Activated CD8-positive, alpha-beta T cell treated with anti-CD3 and anti-CD28 coated beads for 36 hours (primary cell): Measurements from ENCODE around the gene NCAPH2. TPM values are rescaled to one million over a fixed set of nuclear protein-coding genes. Genes with fewer than 3 reads are reported as not detected.

Experiments
- ATAC-seq: fragments of 200-7000 bp; cut with Tn5 transposase; one replicate; pipeline ENCODE4 v1.10.0; 2021; ENCODE audit warnings: mild to moderate bottlenecking, moderate library complexity
- CTCF ChIA-PET: fragments of 350-600 bp; sonication (Branson Sonifier 250); formaldehyde crosslinking; loops from one replicate; lab custom pipeline; 2021; ENCODE audit warnings: antibody characterized with exemption; lab: Charles Lee
- POLR2A ChIA-PET: fragments of 350-600 bp; sonication (Branson Sonifier 250); formaldehyde crosslinking; loops from one replicate; lab custom pipeline; 2021; ENCODE audit warnings: antibody characterized with exemption; lab: Charles Lee
- DNase-seq: peaks from one replicate; pipeline ENCODE4 v3.0.0-alpha.2; 2020
- H3K27ac Mint-ChIP-seq: one replicate; pipeline ENCODE4 v1.8.0; 2021; ENCODE audit warnings: mild to moderate bottlenecking, mixed read lengths
- H3K27me3 Mint-ChIP-seq: one replicate; pipeline ENCODE4 v1.8.0; 2021; ENCODE audit warnings: mixed read lengths
- H3K36me3 Mint-ChIP-seq: one replicate; pipeline ENCODE4 v1.8.0; 2021; ENCODE audit warnings: low read depth, mixed read lengths
- H3K4me1 Mint-ChIP-seq: one replicate; pipeline ENCODE4 v1.8.0; 2021; ENCODE audit warnings: low read depth, mixed read lengths
- H3K4me3 Mint-ChIP-seq: one replicate; pipeline ENCODE4 v1.8.0; 2021; ENCODE audit warnings: mild to moderate bottlenecking, moderate library complexity, mixed read lengths
- H3K9me3 Mint-ChIP-seq: one replicate; pipeline ENCODE4 v1.8.0; 2021; ENCODE audit warnings: mixed read lengths
- intact Hi-C: fragments of 100-400 bp; cut with micrococcal nuclease; formaldehyde crosslinking; loops from one replicate; pipeline ENCODE4 v1.10.0; 2022
- total RNA-seq, 2 experiments: library from RNA; stranded (reverse); gene quantifications; one replicate each; pipeline ENCODE4 v1.2.3, GENCODE V29; 2021
- TF ChIP-seq, protein P1 (sequence below): fragments of 200-600 bp; IDR thresholded peaks from one replicate; pipeline ENCODE4 v1.8.0; 2022; ENCODE audit warnings: antibody characterized with exemption, mild to moderate bottlenecking

NCAPH2 gene
- total RNA-seq, 2 experiments from 2014 or later, result 121 to 126 TPM

DNA sequence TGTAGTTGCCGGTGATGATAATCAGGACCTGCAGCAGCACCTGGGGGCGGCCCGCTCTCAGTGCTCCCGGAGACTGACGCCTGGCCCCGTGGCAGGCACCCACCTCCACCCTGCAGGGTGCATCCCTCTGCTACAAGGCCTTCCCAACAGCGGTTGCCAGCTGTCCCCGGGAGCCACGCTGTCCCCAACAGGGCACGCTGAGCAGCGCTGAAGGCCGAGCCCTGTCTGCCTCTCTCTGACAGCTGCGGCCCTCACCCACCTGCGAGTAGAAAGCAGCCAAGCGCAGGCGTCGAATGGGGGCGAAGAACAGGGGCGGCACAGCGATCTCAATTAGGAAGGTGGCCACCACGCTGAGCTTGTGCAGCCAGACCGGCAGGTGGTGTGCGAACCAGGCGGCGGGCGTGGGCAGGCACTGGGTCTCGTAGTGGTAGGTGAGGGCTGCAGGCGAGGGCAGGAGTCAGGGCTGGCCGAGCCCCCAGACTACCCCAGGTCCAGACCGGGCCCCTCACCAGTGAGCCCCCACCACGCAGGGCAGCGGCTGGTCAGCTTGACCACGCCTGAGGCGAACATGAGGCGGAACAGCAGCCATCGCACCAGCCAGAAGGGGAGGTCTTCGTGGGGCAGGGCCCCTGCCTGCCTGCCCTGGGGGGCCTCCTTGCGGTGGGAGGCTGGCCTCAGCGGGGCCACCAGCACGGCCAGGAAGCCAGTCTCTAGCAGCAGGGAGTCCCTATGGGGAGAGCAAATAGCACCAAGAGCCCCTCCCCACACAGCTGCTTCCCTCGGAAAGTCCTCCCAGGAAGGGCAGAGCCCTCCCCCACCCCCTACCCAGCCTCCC is 2.0 kb upstream of the NCAPH2 start:
- TF ChIP-seq, protein P1, sequence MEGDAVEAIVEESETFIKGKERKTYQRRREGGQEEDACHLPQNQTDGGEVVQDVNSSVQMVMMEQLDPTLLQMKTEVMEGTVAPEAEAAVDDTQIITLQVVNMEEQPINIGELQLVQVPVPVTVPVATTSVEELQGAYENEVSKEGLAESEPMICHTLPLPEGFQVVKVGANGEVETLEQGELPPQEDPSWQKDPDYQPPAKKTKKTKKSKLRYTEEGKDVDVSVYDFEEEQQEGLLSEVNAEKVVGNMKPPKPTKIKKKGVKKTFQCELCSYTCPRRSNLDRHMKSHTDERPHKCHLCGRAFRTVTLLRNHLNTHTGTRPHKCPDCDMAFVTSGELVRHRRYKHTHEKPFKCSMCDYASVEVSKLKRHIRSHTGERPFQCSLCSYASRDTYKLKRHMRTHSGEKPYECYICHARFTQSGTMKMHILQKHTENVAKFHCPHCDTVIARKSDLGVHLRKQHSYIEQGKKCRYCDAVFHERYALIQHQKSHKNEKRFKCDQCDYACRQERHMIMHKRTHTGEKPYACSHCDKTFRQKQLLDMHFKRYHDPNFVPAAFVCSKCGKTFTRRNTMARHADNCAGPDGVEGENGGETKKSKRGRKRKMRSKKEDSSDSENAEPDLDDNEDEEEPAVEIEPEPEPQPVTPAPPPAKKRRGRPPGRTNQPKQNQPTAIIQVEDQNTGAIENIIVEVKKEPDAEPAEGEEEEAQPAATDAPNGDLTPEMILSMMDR, result no peak
- POLR2A ChIA-PET, result interaction anchor here (8.0 kb wide), 1 partner anchor 18 kb away, joined by 111 read pairs; the partner anchor contains the start of gene SCO2
- DNase-seq, result no peak
- H3K27ac Mint-ChIP-seq, result no peak overlapping the region
- no peaks in the 10 kb centered on the region for H3K27me3 Mint-ChIP-seq
- no peaks in the 10 kb centered on the region for H3K9me3 Mint-ChIP-seq
- peaks cover 14% of the 10 kb centered on the region for H3K36me3 Mint-ChIP-seq
- ATAC-seq, result no peak
- intact Hi-C loops, result no loop called here
- peaks cover 12% of the 10 kb centered on the region for H3K4me1 Mint-ChIP-seq
- H3K4me3 Mint-ChIP-seq, result peak overlapping the region; percentile 98
- CTCF ChIA-PET, result interaction anchor here (0.9 to 9.9 kb wide), 4 partner anchors 8 to 115 kb away, joined by 5 to 80 read pairs (median 8); partner anchors contain the start of gene SCO2

DNA sequence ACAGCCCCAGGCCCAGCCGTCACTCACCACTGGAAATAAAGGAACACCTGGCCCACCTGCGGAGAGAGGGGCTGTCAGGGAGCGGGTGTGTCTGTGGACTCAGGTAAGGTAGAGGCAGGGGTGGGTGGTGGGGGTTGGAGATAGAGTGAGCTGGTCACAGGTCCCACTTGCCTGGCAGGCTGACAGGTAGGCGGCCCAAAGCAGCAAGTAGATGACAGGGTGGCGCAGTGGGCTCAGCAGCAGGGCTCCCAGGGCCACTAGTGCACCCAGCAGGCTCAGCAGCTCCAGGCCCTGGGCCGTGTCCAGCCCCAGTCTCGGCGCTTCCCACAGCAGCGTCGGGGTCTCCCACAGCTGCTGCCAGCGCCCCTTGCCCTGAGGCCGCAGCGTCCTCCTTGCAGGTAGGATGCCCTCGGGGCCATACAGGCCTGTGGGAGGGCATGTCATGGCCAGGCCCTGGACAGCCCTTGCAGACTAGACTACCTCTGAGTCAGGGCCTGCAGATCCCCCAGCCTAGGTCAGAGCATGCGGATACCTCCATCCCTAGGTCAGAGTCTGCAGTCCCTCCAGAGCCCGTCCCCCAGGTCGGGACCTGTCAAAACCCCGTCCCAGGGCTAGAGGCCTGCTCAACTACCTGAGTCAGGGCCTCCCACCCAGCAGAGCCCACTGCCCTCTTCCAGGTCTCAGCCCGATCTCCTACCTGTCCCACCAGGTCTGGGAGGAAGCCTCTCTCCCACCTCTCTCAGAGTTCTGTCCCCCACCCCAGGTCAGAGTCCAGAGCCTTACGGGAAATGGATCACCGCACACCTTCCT is 1.2 kb upstream of the NCAPH2 start:
- DNase-seq (no peak), ATAC-seq (no peak)
- Mint-ChIP-seq H3K9me3 (no peaks in the 10 kb centered on the region), H3K36me3 (peaks cover 14% of the 10 kb centered on the region), H3K27ac (peak overlapping the region; percentile 88), H3K4me1 (peaks cover 12% of the 10 kb centered on the region), H3K27me3 (no peaks in the 10 kb centered on the region), H3K4me3 (peak overlapping the region; percentile 98)
- TF ChIP-seq, protein P1, result no peak
- CTCF ChIA-PET, result interaction anchor here (0.9 to 9.9 kb wide), 5 partner anchors 8 to 114 kb away, joined by 5 to 80 read pairs (median 10); partner anchors contain the start of gene SCO2
- POLR2A ChIA-PET, result interaction anchor here (1.1 to 8.0 kb wide), 5 partner anchors 17 to 72 kb away, joined by 4 to 111 read pairs (median 7); partner anchors contain the start of genes CPT1B and SCO2
- intact Hi-C loops, result no loop called here

DNA sequence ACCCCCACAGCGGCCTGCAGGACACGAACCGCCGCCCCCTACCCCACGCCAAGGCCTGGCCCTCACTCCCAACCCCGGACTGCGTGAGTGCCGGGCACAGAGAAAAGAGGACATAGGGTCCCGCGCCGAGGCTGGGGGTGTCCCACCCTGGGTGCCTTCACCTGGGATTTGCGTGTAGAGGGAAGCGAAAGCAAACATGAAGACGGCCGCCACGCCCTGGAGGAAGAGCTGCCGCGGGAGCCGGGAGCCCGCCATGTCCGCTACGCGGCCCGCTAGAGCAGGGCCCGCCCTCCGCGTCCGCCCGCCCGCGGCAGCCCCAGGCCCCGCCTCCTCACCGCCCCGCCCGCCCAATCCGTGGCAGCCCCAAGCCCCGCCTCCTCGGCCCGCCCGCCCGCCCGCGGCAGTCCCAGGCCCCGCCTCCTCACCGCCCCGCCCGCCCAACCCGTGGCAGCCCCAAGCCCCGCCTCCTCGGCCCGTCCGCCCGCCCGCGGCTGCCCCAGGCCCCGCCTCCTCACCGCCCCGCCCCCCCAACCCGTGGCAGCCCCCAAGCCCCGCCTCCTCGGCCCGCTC is 518 bp upstream of the NCAPH2 start, which contains the start of gene LMF2:
TSS of gene LMF2 (minus strand) at position 282 of the 570 bp plus-strand sequence. CDS start at position 255, 27 bp downstream.
- TF ChIP-seq, protein P1, result no peak
- DNase-seq, result peak; percentile 93
- ChIA-PET CTCF (interaction anchor here (0.6 to 9.9 kb wide), 9 partner anchors 9 to 114 kb away, joined by 3 to 80 read pairs (median 5); partner anchors contain the start of genes SCO2, SYCE3 and TYMP), POLR2A (interaction anchor here (0.6 to 8.0 kb wide), 13 partner anchors 12 to 264 kb away, joined by 3 to 111 read pairs (median 6); partner anchors contain the start of genes CPT1B and SCO2)
- no peaks in the 10 kb centered on the region for H3K9me3 Mint-ChIP-seq
- H3K4me3 Mint-ChIP-seq, result peak within 1 kb of the TSS; percentile 98
- intact Hi-C loops, result no loop called here
- H3K36me3 Mint-ChIP-seq, result peaks cover 17% of the 10 kb centered on the region
- ATAC-seq, result peak; percentile 83
- H3K27me3 Mint-ChIP-seq, result no peaks in the 10 kb centered on the region
- H3K4me1 Mint-ChIP-seq, result peaks cover 18% of the 10 kb centered on the region
- H3K27ac Mint-ChIP-seq, result peak within 1 kb of the TSS; percentile 97

DNA sequence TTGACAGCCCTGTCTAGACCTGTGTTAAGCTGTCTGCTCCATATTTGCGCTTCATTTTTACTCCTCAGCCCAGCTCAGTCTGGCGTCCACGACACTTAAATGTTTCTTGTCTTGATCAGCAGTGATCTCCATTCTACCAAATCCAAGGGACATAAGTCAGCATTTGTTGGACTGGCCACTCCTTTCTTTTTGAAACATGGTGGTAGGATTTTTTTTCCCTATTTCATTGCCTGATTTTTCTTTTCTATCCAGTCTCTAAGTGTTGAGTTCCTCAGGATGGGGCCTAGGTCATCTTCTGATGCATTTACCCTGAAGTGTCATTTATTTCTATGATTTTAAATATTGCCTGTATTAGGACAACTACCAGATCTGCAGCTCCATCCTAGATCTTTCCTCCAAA is 873 bp downstream of the NCAPH2 start:
- DNase-seq (no peak), ATAC-seq (no peak)
- TF ChIP-seq, protein P1, result no peak
- Mint-ChIP-seq H3K27me3 (no peaks in the 10 kb centered on the region), H3K9me3 (no peaks in the 10 kb centered on the region), H3K36me3 (peaks cover 17% of the 10 kb centered on the region), H3K4me1 (peaks cover 22% of the 10 kb centered on the region), H3K27ac (peak overlapping the region; percentile 90), H3K4me3 (peak overlapping the region; percentile 87)
- ChIA-PET POLR2A (interaction anchor here (0.7 to 8.0 kb wide), 13 partner anchors 8 to 193 kb away, joined by 3 to 111 read pairs (median 5); partner anchors contain the start of gene SCO2), CTCF (interaction anchor here (0.9 to 9.9 kb wide), 7 partner anchors 9 to 256 kb away, joined by 3 to 80 read pairs (median 6); partner anchors contain the start of genes SCO2 and SYCE3)
- intact Hi-C loops, result no loop called here
